Erythroblast (primary cell): Measurements from ENCODE around the gene CLSTN2.

Experiments used
- DNase-seq, 2 experiments: peaks; one replicate each; lab custom pipeline; 2025; lab: John Stamatoyannopoulos, UW
- GATA1 ChIP-seq: IDR thresholded peaks from 2 replicates; pipeline ENCODE4 v1.6.1; 2011; ENCODE audit warnings: low read depth, mild to moderate bottlenecking, control low read depth, low read length, moderate library complexity
- POLR2A ChIP-seq: IDR thresholded peaks from 2 replicates; pipeline ENCODE4 v1.6.1; 2011; ENCODE audit warnings: mild to moderate bottlenecking, low read length

The CLSTN2 gene

GRCh38 chr3:140186421-140186920 is 251.5 kb downstream of the CLSTN2 start:
- DNase-seq: no peak
- TF ChIP-seq POLR2A (no peak), GATA1 (no peak)

GRCh38 chr3:140187028-140187427 is 252.0 kb downstream of the CLSTN2 start:
- TF ChIP-seq GATA1 (no peak), POLR2A (no peak)
- no peak for DNase-seq

- DNase-seq: no peak
- no peak for TF ChIP-seq GATA1
- TF ChIP-seq POLR2A: no peak
These were observed 252.8 kb downstream of the CLSTN2 start for GRCh38 chr3:140187656-140188221.

- TF ChIP-seq GATA1 (no peak), POLR2A (no peak)
These were observed 253.3 kb downstream of the CLSTN2 start for GRCh38 chr3:140188285-140188684.

DNA sequence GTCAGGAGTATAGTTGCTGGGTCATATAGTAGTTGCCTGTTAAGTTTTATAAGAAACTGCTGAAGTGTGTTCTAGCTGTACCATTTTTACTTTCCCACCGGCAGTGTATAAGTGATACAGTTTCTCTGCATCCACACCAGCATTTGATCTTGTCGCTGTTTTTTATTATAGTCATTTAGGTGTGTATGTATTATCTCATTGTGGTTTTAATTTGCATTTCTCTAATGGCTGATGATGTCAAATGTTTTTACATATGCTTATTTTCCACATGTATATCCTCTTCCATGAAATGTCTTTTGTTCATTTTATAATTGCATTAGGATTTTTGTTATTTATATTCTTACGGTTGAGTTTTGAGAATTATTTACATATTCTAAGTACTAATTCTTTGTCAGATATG is 254.3 kb downstream of the CLSTN2 start:
- no peak for TF ChIP-seq POLR2A
- TF ChIP-seq GATA1: no peak
- no peak for DNase-seq

More at GRCh38 chr3:140188285-140188684, 253.3 kb downstream of the CLSTN2 start:
- no peak for DNase-seq

- TF ChIP-seq GATA1 (no peak), POLR2A (no peak)
- no peak for DNase-seq
These were observed 255.0 kb downstream of the CLSTN2 start for GRCh38 chr3:140189976-140190375.

GRCh38 chr3:140196970-140197369 is 262.0 kb downstream of the CLSTN2 start:
- TF ChIP-seq POLR2A: no peak
- TF ChIP-seq GATA1: no peak
- no peak for DNase-seq

DNA sequence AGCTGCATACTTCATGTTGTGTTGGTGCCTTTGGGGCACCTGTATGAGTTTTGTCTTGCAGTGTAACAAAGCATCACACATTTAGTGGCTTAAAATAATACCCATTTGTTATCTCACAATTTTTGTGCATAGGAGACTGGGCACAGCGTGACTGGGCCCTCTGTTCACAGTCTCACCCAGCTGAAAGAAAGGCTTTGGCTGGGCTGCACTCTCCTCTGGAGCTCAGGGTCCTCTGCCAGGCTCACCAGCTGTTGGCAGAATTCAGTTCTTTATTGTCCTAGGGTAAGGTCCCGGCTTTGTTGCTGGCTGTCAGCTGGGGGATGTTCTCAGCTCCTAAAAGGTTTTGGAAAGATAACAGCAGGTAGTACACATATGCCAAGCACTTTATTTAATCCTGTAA is 263.3 kb downstream of the CLSTN2 start:
- DNase-seq: no peak
- no peak for TF ChIP-seq GATA1
- no peak for TF ChIP-seq POLR2A

DNA sequence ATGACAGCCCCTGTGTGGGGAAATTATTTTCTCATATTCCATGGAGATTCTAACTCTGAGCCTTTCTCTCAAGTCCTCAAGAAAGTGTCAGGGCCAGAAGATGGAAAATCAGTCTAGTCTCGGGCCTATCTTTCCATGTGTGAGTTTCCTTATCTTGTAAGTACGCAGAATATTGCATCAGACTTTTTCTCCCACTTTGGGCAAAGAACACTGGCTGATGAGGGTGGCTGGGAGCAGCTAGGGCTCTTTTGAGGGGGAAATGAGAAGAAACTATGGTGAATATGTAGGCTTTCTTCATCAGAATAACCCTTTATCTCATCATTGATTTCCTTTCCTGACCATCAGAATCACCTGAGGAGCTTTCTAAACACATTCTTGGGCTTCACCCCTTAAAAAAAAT is 264.0 kb downstream of the CLSTN2 start:
- no peak for DNase-seq
- TF ChIP-seq GATA1 (no peak), POLR2A (no peak)

- DNase-seq: no peak
- TF ChIP-seq GATA1 (no peak), POLR2A (no peak)
These were observed 264.8 kb downstream of the CLSTN2 start for GRCh38 chr3:140199743-140200142.

DNA sequence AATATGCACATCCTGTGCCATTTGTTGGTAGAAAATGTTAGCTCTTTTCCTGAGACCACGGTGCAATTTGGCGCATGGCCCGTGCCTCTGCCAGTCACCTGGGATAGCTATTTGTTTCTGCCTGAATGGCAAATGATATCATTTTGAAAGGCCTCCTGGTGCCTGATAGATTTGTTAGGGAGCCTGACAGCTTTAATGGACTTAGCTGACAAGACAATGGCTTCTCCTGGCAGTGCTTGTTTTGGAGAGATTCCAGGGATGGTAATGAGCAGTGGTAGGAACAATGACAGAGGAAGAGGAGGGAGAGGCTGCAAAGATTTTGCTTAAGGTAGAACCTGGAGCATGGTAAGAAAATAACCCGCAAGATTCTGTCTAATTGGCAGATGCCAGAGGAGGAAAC is 268.5 kb downstream of the CLSTN2 start:
- TF ChIP-seq GATA1 (no peak), POLR2A (no peak)
- DNase-seq: no peak

DNA sequence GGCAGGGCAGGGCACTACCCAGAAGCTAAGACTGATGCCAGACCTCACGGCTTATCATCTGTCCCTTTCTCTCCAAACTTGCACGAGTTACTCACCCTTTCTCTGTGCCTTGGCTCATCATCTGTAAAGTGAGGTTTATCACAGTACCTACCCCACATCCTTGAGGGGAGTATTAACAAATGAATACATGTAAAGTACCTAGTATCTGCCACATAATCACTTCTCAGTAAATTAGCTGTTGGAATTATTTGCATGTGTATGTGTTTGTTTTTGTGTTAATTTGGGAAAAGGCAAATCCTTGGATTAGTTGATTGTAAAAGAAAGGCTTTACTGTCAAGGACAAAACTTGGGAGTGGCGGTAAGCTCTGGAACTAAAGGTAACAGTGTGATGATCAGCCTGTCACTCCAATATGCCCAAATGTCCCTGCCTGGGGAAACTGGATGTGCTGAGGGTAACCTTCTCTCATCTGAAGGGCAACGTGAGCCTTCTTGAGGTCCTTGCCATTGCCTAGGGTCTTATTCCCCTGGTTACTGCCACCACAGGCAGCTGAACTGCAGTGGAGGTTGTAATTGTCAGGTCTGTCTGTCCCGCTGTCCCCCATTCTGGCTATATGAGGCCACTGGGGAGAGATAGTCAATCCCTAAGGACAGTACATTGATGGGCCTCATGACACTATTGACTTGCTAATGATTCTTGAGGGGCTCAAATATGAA is 269.4 kb downstream of the CLSTN2 start:
- no peak for DNase-seq
- TF ChIP-seq GATA1: no peak
- TF ChIP-seq POLR2A: no peak

GRCh38 chr3:140205598-140205997 is 270.6 kb downstream of the CLSTN2 start:
- TF ChIP-seq GATA1 (no peak), POLR2A (no peak)
- DNase-seq: no peak

DNA sequence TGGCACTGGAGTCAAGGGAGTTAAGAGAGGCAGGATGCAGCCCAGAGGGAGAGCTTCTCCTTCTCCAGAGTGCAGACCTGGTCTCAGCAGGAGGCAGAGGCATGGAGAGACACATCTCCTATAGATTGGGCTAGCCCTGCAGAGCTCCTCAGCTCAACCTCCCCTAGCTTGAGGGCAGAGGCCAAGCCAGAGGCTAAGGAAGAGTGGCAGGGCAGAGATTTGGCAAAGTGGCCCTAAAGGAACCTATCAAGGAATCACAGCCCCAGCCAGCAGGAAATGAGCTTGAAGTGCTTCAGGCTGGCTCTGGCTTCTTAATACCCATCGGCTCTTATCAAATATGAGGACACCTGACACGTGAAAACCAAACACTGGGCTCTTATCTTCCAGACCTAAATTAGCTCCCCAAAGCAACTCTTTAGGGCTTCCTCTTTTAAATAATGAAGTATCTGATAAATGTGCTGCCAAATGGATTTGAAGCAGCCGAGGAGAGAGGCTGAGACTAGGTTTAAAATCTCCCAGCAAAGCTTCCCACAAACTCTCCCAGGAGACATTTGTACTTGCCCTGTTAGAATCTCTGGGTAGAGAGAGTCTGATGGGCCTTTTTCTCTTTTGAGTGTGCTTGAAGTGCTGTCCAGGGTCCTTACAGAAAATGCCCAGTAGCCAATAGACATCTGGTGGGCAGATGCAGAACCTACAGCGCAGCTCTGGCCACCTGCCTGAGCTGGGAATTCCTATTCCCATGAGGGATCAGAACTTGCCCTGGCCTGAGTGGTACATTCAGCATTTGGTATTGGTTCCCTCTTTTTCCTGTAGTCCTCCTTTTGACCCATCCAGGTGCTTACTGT is 271.4 kb downstream of the CLSTN2 start:
- DNase-seq: no peak
- no peak for TF ChIP-seq POLR2A
- no peak for TF ChIP-seq GATA1

DNA sequence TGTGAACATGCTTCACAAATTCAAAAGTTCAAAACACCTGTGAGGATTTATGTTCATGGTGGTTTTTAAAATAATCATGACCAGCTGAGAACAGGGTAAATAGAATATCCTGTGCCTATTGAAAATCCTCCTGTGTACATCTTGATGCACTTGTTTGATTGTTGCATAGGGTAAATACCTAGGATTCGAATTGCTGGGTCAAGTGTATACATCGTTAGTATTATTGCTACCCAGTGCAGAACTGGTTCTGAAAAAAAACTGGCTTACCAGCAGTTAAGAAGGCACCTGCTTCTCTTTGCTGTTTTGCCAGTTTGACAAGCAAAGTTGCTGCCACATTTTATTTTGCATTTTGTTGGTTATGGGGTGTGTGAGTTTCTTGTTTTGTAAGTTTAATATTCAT is 272.6 kb downstream of the CLSTN2 start:
- DNase-seq: no peak
- TF ChIP-seq POLR2A (no peak), GATA1 (no peak)
